HG03378 (cell line): ENCODE measurements around the gene FGF7.
"Not testable (repeated sequence)": the region's sequence is repeated elsewhere in the genome, so short reads cannot be mapped to it uniquely, and the experiment has no call there.

ENCODE experiments used
- ATAC-seq: cut with Tn5 transposase; IDR thresholded peaks from one replicate; pipeline ENCODE4 v1.9.1; 2021; ENCODE audit warnings: mild to moderate bottlenecking, moderate library complexity; ENCODE audit not compliant: unreplicated experiment

FGF7 gene

GRCh38 chr15:49423021-49423420, at the start of gene FGF7:
TSS of gene FGF7 (plus strand) at chr15:49423242. CDS start at chr15:49424298, 1,056 bp downstream.
- ATAC-seq = no peak

- ATAC-seq = no peak
These were observed 43.0 kb upstream of the FGF7 start for GRCh38 chr15:49379996-49380395.

- ATAC-seq = no peak
These were observed 42.1 kb upstream of the FGF7 start for GRCh38 chr15:49380912-49381311.

- no peak for ATAC-seq
These were observed 40.6 kb upstream of the FGF7 start for GRCh38 chr15:49382394-49382793.

GRCh38 chr15:49383266-49383665, 39.8 kb upstream of the FGF7 start:
- ATAC-seq = no peak

- ATAC-seq = no peak
These were observed 35.6 kb upstream of the FGF7 start for GRCh38 chr15:49387471-49387870.

- not testable (repeated sequence) for ATAC-seq
These were observed 20.3 kb upstream of the FGF7 start for GRCh38 chr15:49402515-49403296.

GRCh38 chr15:49406352-49407118, 16.5 kb upstream of the FGF7 start:
- no peak for ATAC-seq

GRCh38 chr15:49410641-49411040, 12.4 kb upstream of the FGF7 start:
- ATAC-seq = no peak

GRCh38 chr15:49412797-49413196, 10.2 kb upstream of the FGF7 start:
- ATAC-seq = no peak

GRCh38 chr15:49415149-49415548, 7.9 kb upstream of the FGF7 start:
- no peak for ATAC-seq

- ATAC-seq = no peak
These were observed 7.4 kb upstream of the FGF7 start for GRCh38 chr15:49415638-49416037.

GRCh38 chr15:49418811-49419210, 4.2 kb upstream of the FGF7 start:
- ATAC-seq = no peak

- ATAC-seq = peak; percentile 50
These were observed 1.1 kb upstream of the FGF7 start for GRCh38 chr15:49421991-49422390.

- ATAC-seq = no peak
These were observed 984 bp downstream of the FGF7 start for GRCh38 chr15:49423901-49424550.

- ATAC-seq = no peak
These were observed 1.9 kb downstream of the FGF7 start for GRCh38 chr15:49424954-49425353.

- no peak for ATAC-seq
These were observed 4.3 kb downstream of the FGF7 start for GRCh38 chr15:49427372-49427771.

GRCh38 chr15:49428409-49429095, 5.5 kb downstream of the FGF7 start:
- ATAC-seq = no peak

- no peak for ATAC-seq
These were observed 7.0 kb downstream of the FGF7 start for GRCh38 chr15:49430046-49430445.

GRCh38 chr15:49435174-49435573, 12.1 kb downstream of the FGF7 start:
- no peak for ATAC-seq

- ATAC-seq = no peak
These were observed 13.7 kb downstream of the FGF7 start for GRCh38 chr15:49436751-49437150.
